ENCODE results near the gene ZG16. TPM values are rescaled to one million over a fixed set of nuclear protein-coding genes. Genes with fewer than 3 reads are reported as not detected.
"Not testable (repeated sequence)": the region's sequence is repeated elsewhere in the genome, so short reads cannot be mapped to it uniquely, and the experiment has no call there.

ZG16 gene
- total RNA-seq, 4 donors from 2014 or later: not detected

DNA sequence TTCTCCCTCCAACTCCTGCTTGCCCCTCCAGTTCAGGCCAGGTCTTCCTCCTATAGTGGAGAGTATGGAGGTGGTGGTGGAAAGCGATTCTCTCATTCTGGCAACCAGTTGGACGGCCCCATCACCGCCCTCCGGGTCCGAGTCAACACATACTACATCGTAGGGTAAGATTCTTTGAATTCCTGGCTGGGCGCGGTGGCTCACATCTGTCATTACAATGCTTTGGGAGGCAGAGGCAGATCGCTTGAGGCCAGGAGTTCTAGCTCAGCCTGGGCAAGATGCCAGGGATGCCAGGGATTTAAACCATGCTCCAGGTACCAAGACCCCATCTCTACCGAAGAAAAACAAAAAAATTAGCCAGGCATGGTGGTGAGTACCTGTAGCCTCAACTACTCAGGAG, 1.4 kb downstream of the ZG16 start:
- WGBS, 2 donors (ENCODE audit: low coverage in 1 of 2): 83% methylated on average over 1 of the region's 10 CpGs; no CpG with 5 or more reads in 1 of the 2 donors
- H3K4me3 ChIP-seq: no peak overlapping the region
- peaks cover 30% of the 10 kb centered on the region for H3K27me3 ChIP-seq
- H3K4me1 ChIP-seq: no peaks in the 10 kb centered on the region
- TF ChIP-seq EP300 (IDR thresholded peaks at IDR 0.05) (no peak), POLR2A (IDR thresholded peaks at IDR 0.05) (no peak), POLR2AphosphoS5 (IDR thresholded peaks at IDR 0.05) (no peak), CTCF (IDR thresholded peaks at IDR 0.05) (no peak)
- no peak overlapping the region for H3K27ac ChIP-seq
- H3K9me3 ChIP-seq: no peaks in the 10 kb centered on the region
- H3K36me3 ChIP-seq: no peaks in the 10 kb centered on the region
- ATAC-seq: no peak

DNA sequence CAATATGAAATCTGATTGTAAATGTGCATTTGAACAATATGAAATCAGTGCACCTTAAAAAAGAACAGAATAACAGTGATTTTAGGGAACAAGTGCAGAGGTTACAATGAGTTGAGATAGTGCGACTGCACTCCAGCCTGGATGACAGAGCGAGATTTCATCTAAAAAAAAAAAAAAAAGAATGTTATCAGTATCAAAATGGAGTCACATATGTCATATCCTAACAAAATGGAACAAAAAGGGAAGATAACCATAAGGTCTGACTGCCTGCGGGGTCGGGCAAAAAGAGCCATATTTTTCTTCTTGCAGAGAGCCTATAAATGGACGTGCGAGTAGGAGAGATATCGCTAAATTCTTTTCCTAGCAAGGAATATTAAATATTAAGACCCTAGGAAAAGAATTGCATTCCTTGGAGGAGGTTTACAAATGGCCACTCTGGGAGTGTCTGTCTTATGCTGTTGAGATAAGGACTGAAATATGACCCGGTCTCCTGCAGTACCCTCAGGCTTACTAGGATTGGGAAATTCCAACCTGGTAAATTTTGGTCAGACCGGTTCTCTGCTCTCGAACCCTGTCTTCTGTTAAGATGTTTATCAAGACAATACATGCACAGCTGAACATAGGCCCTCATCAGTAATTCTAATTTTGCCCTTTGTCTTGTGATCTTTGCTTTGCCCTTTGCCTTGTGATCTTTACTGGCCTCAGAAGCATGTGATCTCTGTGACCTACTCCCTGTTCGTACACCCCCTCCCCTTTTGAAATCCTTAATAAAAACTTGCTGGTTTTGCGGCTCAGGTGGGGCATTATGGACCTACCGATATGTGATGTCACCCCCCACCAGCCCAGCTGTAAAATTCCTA, 5.3 kb downstream of the ZG16 start:
- not testable (repeated sequence) for ATAC-seq, H3K4me3 ChIP-seq, H3K9me3 ChIP-seq, H3K4me1 ChIP-seq, H3K36me3 ChIP-seq, H3K27ac ChIP-seq
- 58 to 85% methylated on average over 10 to 13 of the region's 13 CpGs for WGBS, 2 donors (ENCODE audit: low coverage in 1 of 2)
- peaks cover 27% of the 10 kb centered on the region for H3K27me3 ChIP-seq

- TF ChIP-seq POLR2A (IDR thresholded peaks at IDR 0.05): no peak
- no peak for TF ChIP-seq POLR2AphosphoS5 (IDR thresholded peaks at IDR 0.05)
- WGBS, 2 donors (ENCODE audit: low coverage in 1 of 2): 94 to 100% methylated on average over 2 of the region's 2 CpGs
- H3K27me3 ChIP-seq: peaks cover 19% of the 10 kb centered on the region
- no peak overlapping the region for H3K27ac ChIP-seq
- ATAC-seq: no peak
- no peaks in the 10 kb centered on the region for H3K36me3 ChIP-seq
- H3K4me3 ChIP-seq: no peak overlapping the region
- no peaks in the 10 kb centered on the region for H3K9me3 ChIP-seq
- peaks cover 0 to 8% (median 0%) of the 10 kb centered on the region in 3 donors for H3K4me1 ChIP-seq
These were observed 6.1 kb downstream of the ZG16 start for GRCh38 chr16:29784157-29784556.

DNA sequence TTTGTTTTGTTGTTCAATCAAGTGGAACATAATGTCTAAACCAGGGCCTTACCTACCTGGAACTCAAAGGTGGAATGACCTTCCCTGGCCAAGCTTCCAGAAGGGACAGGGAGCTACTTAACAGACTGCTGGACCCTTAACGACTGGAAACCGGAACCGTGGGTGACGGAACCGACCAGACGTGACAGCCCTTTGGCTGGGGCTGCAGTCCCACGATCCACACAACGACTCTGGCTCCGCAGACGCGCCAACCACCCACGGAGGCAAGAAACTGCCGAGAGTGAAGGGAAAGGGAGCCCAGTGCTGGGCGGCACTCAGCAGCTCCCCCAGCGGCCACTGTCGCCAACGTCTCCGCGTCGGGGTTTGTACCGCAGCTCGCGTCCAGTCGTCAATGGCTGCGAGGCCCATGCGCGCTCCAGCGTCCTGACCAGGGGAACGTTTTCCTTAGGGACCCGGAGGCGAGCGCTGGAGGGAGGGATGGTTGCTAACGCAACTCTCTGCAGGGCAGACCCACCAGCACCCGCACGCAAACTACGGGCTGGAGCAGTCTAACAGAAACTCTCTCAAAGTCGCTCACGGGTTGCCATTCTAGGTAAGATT, 6.9 kb downstream of the ZG16 start:
- no peak for TF ChIP-seq POLR2AphosphoS5 (IDR thresholded peaks at IDR 0.05)
- no peak for TF ChIP-seq POLR2A (IDR thresholded peaks at IDR 0.05)
- peak; percentile 63 to 84 (median 72) for TF ChIP-seq CTCF (IDR thresholded peaks at IDR 0.05)
- TF ChIP-seq EP300 (IDR thresholded peaks at IDR 0.05): no peak
- peaks cover 0 to 15% (median 5%) of the 10 kb centered on the region in 3 donors for H3K4me1 ChIP-seq
- peak; percentile 91 for ATAC-seq

GRCh38 chr16:29787155-29787554, 9.1 kb downstream of the ZG16 start:
- H3K27me3 ChIP-seq, H3K9me3 ChIP-seq, ATAC-seq, H3K27ac ChIP-seq, H3K36me3 ChIP-seq, H3K4me3 ChIP-seq: not testable (repeated sequence)
- H3K4me1 ChIP-seq: peaks cover 0 to 32% (median 13%) of the 10 kb centered on the region in 3 donors
- WGBS, 2 donors (ENCODE audit: low coverage in 1 of 2): 73 to 83% methylated on average over 3 to 4 of the region's 4 CpGs

More for the DNA sequence above, 6.9 kb downstream of the ZG16 start:
- WGBS, 2 donors (ENCODE audit: low coverage in 1 of 2): 0 to 7% methylated on average over 4 to 15 of the region's 38 CpGs
- H3K9me3 ChIP-seq: no peaks in the 10 kb centered on the region
- H3K36me3 ChIP-seq: no peaks in the 10 kb centered on the region
- no peak overlapping the region for H3K27ac ChIP-seq
- peak overlapping the region; percentile 2 to 34 for H3K4me3 ChIP-seq
- peaks cover 11% of the 10 kb centered on the region for H3K27me3 ChIP-seq

GRCh38 chr16:29789775-29790182, 11.7 kb downstream of the ZG16 start:
- TF ChIP-seq CTCF (IDR thresholded peaks at IDR 0.05) (no peak), POLR2A (IDR thresholded peaks at IDR 0.05) (no peak), EP300 (IDR thresholded peaks at IDR 0.05) (no peak)

More at GRCh38 chr16:29789775-29790182, 11.7 kb downstream of the ZG16 start:
- Histone ChIP-seq H3K27me3 (no peaks in the 10 kb centered on the region), H3K9me3 (no peaks in the 10 kb centered on the region), H3K4me1 (peaks cover 0 to 35% (median 13%) of the 10 kb centered on the region in 3 donors), H3K4me3 (peak overlapping the region; percentile 60 to 89), H3K27ac (peak overlapping the region; percentile 76 to 92 (median 90)), H3K36me3 (no peaks in the 10 kb centered on the region)
- WGBS, 2 donors (ENCODE audit: low coverage in 1 of 2): 90% methylated on average over 4 of the region's 20 CpGs; no CpG with 5 or more reads in 1 of the 2 donors
- no peak for ATAC-seq
